Esophagus (tissue), 2 donors: ENCODE data around the gene OR9K2. TPM values are rescaled to one million over a fixed set of nuclear protein-coding genes. Genes with fewer than 3 reads are reported as not detected.
"Not testable (repeated sequence)": the region's sequence is repeated elsewhere in the genome, so short reads cannot be mapped to it uniquely, and the experiment has no call there.

Source experiments
- H3K27ac ChIP-seq, 2 donors: one replicate each; pipeline ENCODE4 v1.5.1; 2013; ENCODE audit warnings: low read depth in 2 of 2, mild to moderate bottlenecking in 2 of 2, inconsistent platforms in 1 of 2, low read length in 1 of 2, moderate library complexity in 1 of 2
- H3K27me3 ChIP-seq, 2 donors: one replicate each; pipeline ENCODE4 v1.6.1; 2013; ENCODE audit warnings: low read length in 2 of 2, control low read depth in 1 of 2, mild to moderate bottlenecking in 1 of 2; ENCODE audit not compliant: insufficient read depth in 2 of 2, control insufficient read depth in 1 of 2
- H3K36me3 ChIP-seq, 2 donors: one replicate each; pipeline ENCODE4 v1.6.1; 2013; ENCODE audit warnings: low read length in 1 of 2; ENCODE audit not compliant: control insufficient read depth in 2 of 2, insufficient read depth in 2 of 2
- H3K4me1 ChIP-seq, 2 donors: one replicate each; pipeline ENCODE4 v1.6.1; 2013; ENCODE audit warnings: low read length in 1 of 2; ENCODE audit not compliant: control insufficient read depth in 2 of 2, insufficient read depth in 2 of 2
- H3K4me3 ChIP-seq, 2 donors: one replicate each; pipeline ENCODE4 v1.5.1; 2013; ENCODE audit warnings: low read length in 2 of 2, mild to moderate bottlenecking in 2 of 2, low read depth in 1 of 2, moderate library complexity in 1 of 2
- H3K9me3 ChIP-seq, 2 donors: one replicate each; pipeline ENCODE4 v1.6.1; 2013; ENCODE audit warnings: mild to moderate bottlenecking in 2 of 2, low read depth in 1 of 2, low read length in 1 of 2, moderate library complexity in 1 of 2; ENCODE audit not compliant: control insufficient read depth in 2 of 2, insufficient read depth in 1 of 2
- whole genome bisulfite sequencing, 2 donors: extraction: QIAGEN DNeasy Blood & Tissue Kit; methylation state at CpG; one replicate each; pipeline ENCODE4 v1.1.7; 2013; 5-methylcytosine and 5-hydroxymethylcytosine counted together
- polyA plus RNA-seq, 2 donors: library from polyadenylated mRNA; stranded (reverse); fragments of 200-250 nt; gene quantifications; one replicate each; pipeline ENCODE4 v1.2.3, GENCODE V29; 2013
- donor health status: healthy with polysubstance abuse.
- donor health status: Bipolar disorder and iron deficiency.

OR9K2 gene, protein sequence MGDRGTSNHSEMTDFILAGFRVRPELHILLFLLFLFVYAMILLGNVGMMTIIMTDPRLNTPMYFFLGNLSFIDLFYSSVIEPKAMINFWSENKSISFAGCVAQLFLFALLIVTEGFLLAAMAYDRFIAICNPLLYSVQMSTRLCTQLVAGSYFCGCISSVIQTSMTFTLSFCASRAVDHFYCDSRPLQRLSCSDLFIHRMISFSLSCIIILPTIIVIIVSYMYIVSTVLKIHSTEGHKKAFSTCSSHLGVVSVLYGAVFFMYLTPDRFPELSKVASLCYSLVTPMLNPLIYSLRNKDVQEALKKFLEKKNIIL
- not detected for polyA plus RNA-seq

DNA sequence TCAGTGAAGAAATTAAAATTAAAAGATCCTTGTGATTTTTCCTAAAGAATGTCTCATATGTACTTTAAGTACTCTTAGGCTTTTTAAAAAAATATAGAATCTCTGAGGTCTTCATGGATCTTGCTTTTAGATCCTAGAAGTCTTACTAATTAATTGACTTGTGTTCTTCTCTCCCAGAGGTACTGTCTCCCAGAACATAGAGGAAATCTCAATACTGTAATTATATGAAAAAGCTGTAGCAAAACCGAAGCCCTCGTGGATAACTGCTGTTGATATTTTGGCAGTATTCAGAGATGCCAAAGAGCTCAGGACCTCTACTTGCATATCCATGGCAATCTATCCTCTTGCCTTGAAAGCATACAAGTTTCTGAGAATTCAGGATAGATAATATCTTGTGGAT, at the start of gene OR9K2:
Gene OR9K2, plus strand, starts transcription at position 301 of the 400 bp plus-strand sequence. CDS start 3,429 bp downstream, outside the sequence.
- Histone ChIP-seq H3K4me3 (no peak within 1 kb of the TSS), H3K27ac (no peak within 1 kb of the TSS), H3K36me3 (no peaks in the 10 kb centered on the region), H3K4me1 (no peaks in the 10 kb centered on the region), H3K27me3 (no peaks in the 10 kb centered on the region), H3K9me3 (no peaks in the 10 kb centered on the region)
- 78 to 88% methylated on average over 2 of the region's 2 CpGs for WGBS, 2 donors

DNA sequence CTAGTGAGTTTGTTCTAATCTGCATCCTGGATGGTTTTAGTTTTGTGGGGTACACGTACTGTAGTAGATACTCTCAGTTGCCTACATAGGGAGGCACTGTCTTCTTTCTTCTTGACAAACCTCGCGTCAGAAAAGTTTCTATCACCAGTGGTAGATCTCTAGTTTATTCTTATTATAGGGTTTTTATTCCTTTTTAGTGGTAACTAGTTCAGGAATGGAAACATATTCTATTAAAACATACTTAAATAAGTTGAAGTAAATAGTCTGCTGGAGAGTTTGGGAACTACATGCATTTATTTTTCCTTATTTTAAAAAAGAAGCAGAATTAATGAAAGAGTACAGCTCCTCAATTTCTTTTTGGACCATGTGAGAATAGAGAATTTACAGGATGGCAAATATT, 33.6 kb upstream of the OR9K2 start:
- no peaks in the 10 kb centered on the region for H3K9me3 ChIP-seq
- 87% methylated on average over 3 of the region's 3 CpGs for WGBS, 2 donors
- no peaks in the 10 kb centered on the region for H3K36me3 ChIP-seq
- H3K27ac ChIP-seq: no peak overlapping the region
- H3K4me3 ChIP-seq: no peak overlapping the region
- no peaks in the 10 kb centered on the region for H3K4me1 ChIP-seq
- H3K27me3 ChIP-seq: no peaks in the 10 kb centered on the region

DNA sequence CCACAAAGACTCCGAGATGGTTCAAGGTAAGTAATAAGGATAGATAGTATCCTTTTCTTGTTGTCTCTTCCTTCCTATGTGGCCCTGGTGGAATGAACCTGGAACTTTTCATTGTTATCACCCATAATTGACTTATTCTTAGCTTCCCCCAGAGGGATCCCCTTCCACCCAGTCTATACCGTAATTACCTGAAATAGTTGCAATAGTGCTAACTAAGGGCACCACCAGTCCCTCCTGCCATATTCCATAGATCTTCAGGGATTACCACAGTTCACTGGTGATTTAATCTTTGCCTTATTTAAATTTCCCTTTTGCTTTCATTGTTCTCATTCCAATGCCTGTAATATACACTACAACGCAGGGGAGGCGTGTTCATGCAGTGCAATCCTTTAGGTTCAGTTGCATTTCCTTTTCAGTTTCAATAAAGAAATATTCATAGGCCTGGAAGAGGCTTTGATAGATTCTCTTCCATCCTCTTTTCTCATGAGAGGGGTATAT, 13.8 kb upstream of the OR9K2 start:
- Histone ChIP-seq H3K4me1 (no peaks in the 10 kb centered on the region), H3K4me3 (no peak overlapping the region), H3K36me3 (no peaks in the 10 kb centered on the region), H3K27me3 (no peaks in the 10 kb centered on the region), H3K27ac (no peak overlapping the region), H3K9me3 (no peaks in the 10 kb centered on the region)
- WGBS, 2 donors: 82 to 88% methylated on average over 4 of the region's 4 CpGs

DNA sequence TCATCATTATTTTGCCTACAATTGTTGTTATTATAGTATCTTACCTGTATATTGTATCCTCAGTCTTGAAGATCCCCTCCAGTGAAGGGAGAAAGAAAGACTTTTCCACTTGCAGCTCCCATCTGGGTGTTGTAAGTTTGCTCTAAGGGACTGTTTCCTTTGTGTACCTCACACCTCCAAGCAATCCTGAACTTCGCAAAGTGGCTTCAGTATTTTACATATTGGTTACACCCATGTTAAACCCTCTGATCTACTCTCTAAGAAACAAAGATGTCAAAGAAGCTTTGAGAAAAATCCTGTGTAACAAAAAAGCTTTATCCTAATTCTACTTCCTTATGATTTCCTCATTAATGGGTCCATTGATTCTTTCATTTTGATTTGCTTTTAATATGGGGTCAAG, 10.1 kb upstream of the OR9K2 start:
- Histone ChIP-seq H3K27me3 (no peaks in the 10 kb centered on the region), H3K27ac (no peak overlapping the region), H3K9me3 (no peaks in the 10 kb centered on the region), H3K4me1 (no peaks in the 10 kb centered on the region), H3K36me3 (no peaks in the 10 kb centered on the region), H3K4me3 (no peak overlapping the region)
- WGBS, 2 donors: 71 to 80% methylated on average over 1 of the region's 1 CpG

DNA sequence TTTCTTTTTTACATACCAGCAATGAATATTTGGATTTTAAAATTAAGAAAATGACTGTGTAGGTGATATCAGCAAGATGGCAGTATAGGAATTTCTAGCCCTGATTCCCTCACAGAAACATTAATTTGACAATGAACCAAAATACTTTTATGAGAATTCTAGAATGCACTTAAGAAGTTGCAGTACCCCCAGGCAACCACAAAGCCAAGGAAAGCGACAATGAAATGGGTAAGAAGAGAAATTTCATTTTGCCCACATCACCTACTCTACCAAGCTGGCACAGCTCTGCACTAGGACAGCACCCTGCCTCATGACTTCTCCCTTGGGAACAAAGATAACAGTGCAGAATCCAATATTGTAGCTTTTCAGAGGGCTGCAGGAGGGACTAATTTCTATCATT, 6.6 kb downstream of the OR9K2 start:
- Histone ChIP-seq H3K36me3 (no peaks in the 10 kb centered on the region), H3K4me1 (no peaks in the 10 kb centered on the region), H3K9me3 (no peaks in the 10 kb centered on the region), H3K27ac (no peak overlapping the region), H3K4me3 (no peak overlapping the region), H3K27me3 (no peaks in the 10 kb centered on the region)
- WGBS, 2 donors: 74 to 79% methylated on average over 1 of the region's 1 CpG

DNA sequence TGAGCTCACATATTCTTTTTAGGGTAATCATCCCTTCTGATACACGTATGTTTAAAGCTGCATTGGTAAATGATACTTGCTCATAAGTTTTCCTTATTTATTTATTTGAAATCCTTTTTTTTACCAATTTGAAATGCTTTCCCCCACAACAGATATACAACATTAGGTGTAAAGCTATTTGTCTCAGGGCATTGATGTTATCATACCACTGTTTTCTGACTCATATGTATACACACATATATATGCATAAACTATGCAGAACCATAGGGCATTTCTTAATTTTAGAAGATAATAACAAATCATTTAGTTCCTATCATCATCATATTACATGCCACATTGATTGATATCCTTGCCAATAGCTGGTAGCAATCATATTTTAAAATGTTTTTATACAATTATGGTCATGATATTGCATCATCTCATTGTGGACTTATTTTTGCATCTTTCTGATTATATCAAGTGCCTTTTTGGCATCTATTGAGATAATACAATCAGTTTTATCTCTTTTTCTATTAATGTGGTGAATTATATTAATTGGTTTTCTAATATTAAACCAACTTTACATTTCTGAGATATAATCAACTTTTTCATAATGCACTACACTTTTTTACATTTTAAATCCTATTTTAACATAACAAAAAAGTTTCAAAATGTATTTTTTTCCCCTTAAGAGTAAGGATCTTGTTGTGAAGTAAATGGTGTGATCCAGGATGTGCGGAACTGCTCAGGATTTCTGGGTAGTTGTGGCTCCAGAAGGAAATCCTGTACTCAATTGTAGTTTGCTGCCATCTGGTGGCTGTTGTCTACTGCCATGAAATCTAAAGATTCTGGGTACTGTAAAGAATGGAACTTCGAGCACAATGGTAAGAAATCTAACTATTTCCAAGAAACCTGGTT, 16.7 kb downstream of the OR9K2 start:
- WGBS, 2 donors: 37 to 39% methylated on average over 3 of the region's 3 CpGs
- H3K27ac ChIP-seq: no peak overlapping the region

DNA sequence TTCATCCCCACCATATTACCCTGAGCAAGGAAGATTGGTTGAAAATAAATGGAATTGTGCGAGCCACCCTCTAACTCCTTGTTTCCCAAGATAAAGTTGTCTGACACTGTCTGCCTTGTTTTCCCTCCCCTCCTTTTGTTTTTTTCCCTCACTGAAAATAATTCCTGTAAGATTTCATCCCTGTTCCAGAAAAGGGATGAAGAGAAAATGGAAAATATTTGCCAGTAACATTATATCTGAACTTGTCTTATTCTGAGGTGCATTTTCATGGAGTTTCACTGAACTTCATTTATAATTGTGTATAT, 17.3 kb downstream of the OR9K2 start:
- Histone ChIP-seq H3K36me3 (no peaks in the 10 kb centered on the region), H3K27me3 (no peaks in the 10 kb centered on the region), H3K4me3 (no peak overlapping the region), H3K4me1 (no peaks in the 10 kb centered on the region), H3K27ac (no peak overlapping the region), H3K9me3 (no peaks in the 10 kb centered on the region)
- WGBS, 2 donors: 12 to 21% methylated on average over 1 of the region's 1 CpG

More for the DNA sequence above, 16.7 kb downstream of the OR9K2 start:
- Histone ChIP-seq H3K4me1 (no peaks in the 10 kb centered on the region), H3K4me3 (no peak overlapping the region), H3K27me3 (no peaks in the 10 kb centered on the region), H3K36me3 (no peaks in the 10 kb centered on the region), H3K9me3 (no peaks in the 10 kb centered on the region)

DNA sequence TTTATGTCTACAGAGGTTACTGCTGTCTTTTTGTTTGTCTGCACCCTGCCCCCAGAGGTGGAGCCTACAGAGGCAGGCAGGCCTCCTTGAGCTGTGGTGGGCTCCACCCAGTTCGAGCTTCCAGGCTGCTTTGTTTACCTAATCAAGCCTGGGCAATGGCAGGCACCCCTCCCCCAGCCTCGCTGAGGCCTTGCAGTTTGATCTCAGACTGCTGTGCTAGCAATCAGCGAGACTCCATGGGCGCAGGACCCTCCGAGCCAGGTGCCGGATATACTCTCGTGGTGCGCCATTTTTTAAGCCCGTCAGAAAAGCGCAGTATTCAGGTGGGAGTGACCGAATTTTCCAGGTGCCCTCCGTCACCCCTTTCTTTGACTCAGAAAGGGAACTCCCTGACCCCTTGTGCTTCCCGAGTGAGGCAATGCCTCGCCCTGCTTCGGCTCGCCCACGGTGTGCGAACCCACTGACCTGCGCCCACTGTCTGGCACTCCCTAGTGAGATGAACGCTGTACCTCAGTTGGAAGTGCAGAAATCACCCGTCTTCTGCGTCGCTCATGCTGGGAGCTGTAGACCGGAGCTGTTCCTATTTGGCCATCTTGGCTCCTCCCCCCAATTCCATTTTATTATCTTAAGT, 40.9 kb downstream of the OR9K2 start:
- H3K27ac ChIP-seq, H3K9me3 ChIP-seq, H3K27me3 ChIP-seq, H3K36me3 ChIP-seq, H3K4me1 ChIP-seq, H3K4me3 ChIP-seq: not testable (repeated sequence)
- 79 to 80% methylated on average over 23 to 24 of the region's 24 CpGs for WGBS, 2 donors

DNA sequence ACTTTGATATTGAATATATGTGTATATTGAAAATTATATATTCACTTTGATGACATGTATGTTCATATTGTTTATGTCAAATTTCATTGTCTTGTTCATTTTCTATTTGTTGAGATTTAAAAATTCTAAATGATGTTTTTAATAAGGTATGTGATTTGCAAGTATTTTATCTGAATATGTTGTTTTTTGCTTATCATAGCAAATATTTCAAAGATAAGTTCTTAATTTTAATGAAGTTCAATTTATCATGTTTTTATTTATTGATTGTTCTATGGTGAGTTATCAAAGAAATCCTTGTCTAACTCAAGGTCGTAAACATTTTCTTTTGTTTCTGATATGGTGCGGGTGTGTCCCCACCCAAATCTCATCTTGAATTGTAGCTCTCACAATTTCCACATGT, 45.2 kb downstream of the OR9K2 start:
- no peaks in the 10 kb centered on the region for H3K4me1 ChIP-seq
- H3K4me3 ChIP-seq: no peak overlapping the region
- no peaks in the 10 kb centered on the region for H3K27me3 ChIP-seq
- H3K9me3 ChIP-seq: peaks cover 0 to 4% of the 10 kb centered on the region in 2 donors
- 79 to 99% methylated on average over 2 of the region's 2 CpGs for WGBS, 2 donors
- H3K27ac ChIP-seq: no peak overlapping the region
- no peaks in the 10 kb centered on the region for H3K36me3 ChIP-seq
